Mesendoderm (in vitro differentiated cells): ENCODE results near the gene SLC6A7.

Experiments
- DNase-seq: peaks from one replicate; pipeline ENCODE4 v3.0.0; 2013
- H2AK5ac ChIP-seq: 2 replicates; pipeline ENCODE4 v1.6.1; 2013; ENCODE audit warnings: low read length, inconsistent platforms
- H2BK120ac ChIP-seq: 2 replicates; pipeline ENCODE4 v1.6.1; 2013; ENCODE audit warnings: low read depth, mild to moderate bottlenecking, low read length, moderate library complexity, mixed read lengths
- H2BK15ac ChIP-seq: replicated peaks from 2 replicates; pipeline ENCODE4 v1.6.1; 2013; ENCODE audit warnings: low read depth, mild to moderate bottlenecking, moderate library complexity
- H2BK5ac ChIP-seq: 2 replicates; pipeline ENCODE4 v1.6.1; 2013; ENCODE audit warnings: low read length, inconsistent platforms
- H3K18ac ChIP-seq: 2 replicates; pipeline ENCODE4 v1.6.1; 2013; ENCODE audit warnings: mild to moderate bottlenecking, low read length, mixed read lengths
- H3K23ac ChIP-seq: one replicate; pipeline ENCODE4 v1.6.1; 2013; ENCODE audit warnings: low read length
- H3K27ac ChIP-seq: 2 replicates; pipeline ENCODE4 v1.5.1; 2013; ENCODE audit warnings: low read depth, mild to moderate bottlenecking, inconsistent platforms, low read length, moderate library complexity
- H3K27me3 ChIP-seq: 2 replicates; pipeline ENCODE4 v1.6.1; 2013; ENCODE audit warnings: low read length, control low read depth, mild to moderate bottlenecking, inconsistent platforms; ENCODE audit not compliant: insufficient read depth, poor library complexity
- H3K36me3 ChIP-seq: 2 replicates; pipeline ENCODE4 v1.6.1; 2013; ENCODE audit warnings: low read length, inconsistent platforms; ENCODE audit not compliant: control insufficient read depth, insufficient read depth
- H3K4ac ChIP-seq: one replicate; pipeline ENCODE4 v1.6.1; 2013; ENCODE audit warnings: low read depth, mild to moderate bottlenecking, low read length, moderate library complexity
- H3K4me1 ChIP-seq: 2 replicates; pipeline ENCODE4 v1.6.1; 2013; ENCODE audit warnings: low read depth, low read length, inconsistent platforms; ENCODE audit not compliant: control insufficient read depth
- H3K4me2 ChIP-seq: 2 replicates; pipeline ENCODE4 v1.6.1; 2013; ENCODE audit warnings: low read length
- H3K4me3 ChIP-seq: 2 replicates; pipeline ENCODE4 v1.5.1; 2013; ENCODE audit warnings: mild to moderate bottlenecking, low read length
- H3K56ac ChIP-seq: one replicate; pipeline ENCODE4 v1.6.1; 2013; ENCODE audit warnings: low read length
- H3K79me1 ChIP-seq: 2 replicates; pipeline ENCODE4 v1.6.1; 2013; ENCODE audit warnings: low read length, inconsistent platforms
- H3K79me2 ChIP-seq: 2 replicates; pipeline ENCODE4 v1.6.1; 2013; ENCODE audit warnings: mild to moderate bottlenecking, low read length; ENCODE audit not compliant: control insufficient read depth, insufficient read depth
- H3K9ac ChIP-seq: 2 replicates; pipeline ENCODE4 v1.6.1; 2013; ENCODE audit warnings: low read length, inconsistent platforms
- H4K5ac ChIP-seq: one replicate; pipeline ENCODE4 v1.6.1; 2013; ENCODE audit warnings: low read length
- H4K8ac ChIP-seq: one replicate; pipeline ENCODE4 v1.6.1; 2013; ENCODE audit warnings: low read depth, mild to moderate bottlenecking, control low read depth, low read length, moderate library complexity
- WGBS: extraction: QIAGEN DNeasy Blood & Tissue Kit; methylation state at CpG from one replicate; pipeline ENCODE4 v1.1.7; 2013; ENCODE audit warnings: low lambda C conversion rate, missing lambda C conversion rate; ENCODE audit not compliant: insufficient coverage; ENCODE audit errors: extremely low coverage; 5-methylcytosine and 5-hydroxymethylcytosine counted together

Gene SLC6A7

GRCh38 chr5:150208187-150209098, 18.6 kb downstream of the SLC6A7 start:
- H4K8ac ChIP-seq = no peak overlapping the region
- no peak overlapping the region for H2BK120ac ChIP-seq
- H3K56ac ChIP-seq = no peak overlapping the region
- peaks cover 4% of the 10 kb centered on the region for H3K4me1 ChIP-seq
- no peak overlapping the region for H4K5ac ChIP-seq
- H3K79me1 ChIP-seq = no peaks in the 10 kb centered on the region
- H3K4me3 ChIP-seq = no peak overlapping the region
- no peak overlapping the region for H3K27ac ChIP-seq
- no peak overlapping the region for H3K9ac ChIP-seq
- H3K4me2 ChIP-seq = no peak overlapping the region
- H3K79me2 ChIP-seq = no peaks in the 10 kb centered on the region
- H3K36me3 ChIP-seq = no peaks in the 10 kb centered on the region
- H2AK5ac ChIP-seq = no peak overlapping the region
- no peaks in the 10 kb centered on the region for H3K27me3 ChIP-seq
- no peak overlapping the region for H3K23ac ChIP-seq
- H2BK15ac ChIP-seq = no peak overlapping the region
- H3K4ac ChIP-seq = no peak overlapping the region
- H3K18ac ChIP-seq = no peak overlapping the region
- no peak overlapping the region for H2BK5ac ChIP-seq
- peak; percentile 19 for DNase-seq
- no CpG with 5 or more reads among the region's 19 CpGs for WGBS

- no peak overlapping the region for H3K27ac ChIP-seq
- no peak overlapping the region for H3K4me2 ChIP-seq
- no peaks in the 10 kb centered on the region for H3K36me3 ChIP-seq
- no peaks in the 10 kb centered on the region for H3K27me3 ChIP-seq
- H3K56ac ChIP-seq = no peak overlapping the region
- no peak overlapping the region for H2BK120ac ChIP-seq
- peaks cover 4% of the 10 kb centered on the region for H3K4me1 ChIP-seq
- H4K5ac ChIP-seq = no peak overlapping the region
- H3K9ac ChIP-seq = no peak overlapping the region
- no peak overlapping the region for H2AK5ac ChIP-seq
- no peak overlapping the region for H3K18ac ChIP-seq
- no peak overlapping the region for H2BK5ac ChIP-seq
- peak; percentile 22 for DNase-seq
- no peaks in the 10 kb centered on the region for H3K79me1 ChIP-seq
- H4K8ac ChIP-seq = no peak overlapping the region
- H3K23ac ChIP-seq = no peak overlapping the region
- no peak overlapping the region for H3K4ac ChIP-seq
- no peak overlapping the region for H2BK15ac ChIP-seq
- H3K4me3 ChIP-seq = no peak overlapping the region
- no CpG with 5 or more reads among the region's 21 CpGs for WGBS
- no peaks in the 10 kb centered on the region for H3K79me2 ChIP-seq
Measured at GRCh38 chr5:150209099-150209635, 19.3 kb downstream of the SLC6A7 start.

GRCh38 chr5:150210644-150211043, 20.8 kb downstream of the SLC6A7 start:
- Histone ChIP-seq H3K9ac (no peak overlapping the region), H2AK5ac (no peak overlapping the region), H2BK5ac (no peak overlapping the region), H4K5ac (no peak overlapping the region), H3K36me3 (no peaks in the 10 kb centered on the region), H3K4me2 (no peak overlapping the region), H3K23ac (no peak overlapping the region), H3K27me3 (no peaks in the 10 kb centered on the region), H3K4ac (no peak overlapping the region), H2BK15ac (no peak overlapping the region), H3K4me1 (peaks cover 4% of the 10 kb centered on the region), H3K79me2 (no peaks in the 10 kb centered on the region), H3K79me1 (no peaks in the 10 kb centered on the region), H3K27ac (no peak overlapping the region), H3K56ac (peak overlapping the region; percentile 65), H4K8ac (no peak overlapping the region), H2BK120ac (no peak overlapping the region), H3K4me3 (no peak overlapping the region), H3K18ac (no peak overlapping the region)
- no CpG with 5 or more reads among the region's 6 CpGs for WGBS
- no peak for DNase-seq

GRCh38 chr5:150211156-150212030, 21.5 kb downstream of the SLC6A7 start:
- peak; percentile 86 for DNase-seq
- H4K8ac ChIP-seq = no peak overlapping the region
- no peak overlapping the region for H3K4me2 ChIP-seq
- H4K5ac ChIP-seq = no peak overlapping the region
- no peaks in the 10 kb centered on the region for H3K36me3 ChIP-seq
- no peak overlapping the region for H2BK120ac ChIP-seq
- H2BK15ac ChIP-seq = no peak overlapping the region
- no peak overlapping the region for H3K4ac ChIP-seq
- H3K18ac ChIP-seq = peak overlapping the region; percentile 5
- no peak overlapping the region for H2BK5ac ChIP-seq
- H3K27ac ChIP-seq = no peak overlapping the region
- peak overlapping the region; percentile 66 for H3K56ac ChIP-seq
- H2AK5ac ChIP-seq = no peak overlapping the region
- no peaks in the 10 kb centered on the region for H3K79me2 ChIP-seq
- H3K79me1 ChIP-seq = no peaks in the 10 kb centered on the region
- H3K27me3 ChIP-seq = no peaks in the 10 kb centered on the region
- peaks cover 4% of the 10 kb centered on the region for H3K4me1 ChIP-seq
- no CpG with 5 or more reads among the region's 15 CpGs for WGBS
- H3K9ac ChIP-seq = no peak overlapping the region
- no peak overlapping the region for H3K23ac ChIP-seq
- no peak overlapping the region for H3K4me3 ChIP-seq

- no peak overlapping the region for H3K4ac ChIP-seq
- no peak overlapping the region for H4K8ac ChIP-seq
- H3K36me3 ChIP-seq = no peaks in the 10 kb centered on the region
- H3K4me2 ChIP-seq = no peak overlapping the region
- no peak for DNase-seq
- H3K4me3 ChIP-seq = no peak overlapping the region
- no peak overlapping the region for H2BK15ac ChIP-seq
- H3K27me3 ChIP-seq = no peaks in the 10 kb centered on the region
- no peak overlapping the region for H2AK5ac ChIP-seq
- no peak overlapping the region for H3K9ac ChIP-seq
- H3K56ac ChIP-seq = no peak overlapping the region
- no peaks in the 10 kb centered on the region for H3K79me2 ChIP-seq
- no peak overlapping the region for H2BK5ac ChIP-seq
- no peak overlapping the region for H4K5ac ChIP-seq
- H3K27ac ChIP-seq = no peak overlapping the region
- H2BK120ac ChIP-seq = no peak overlapping the region
- peaks cover 4% of the 10 kb centered on the region for H3K4me1 ChIP-seq
- no peak overlapping the region for H3K18ac ChIP-seq
- WGBS = no CpG with 5 or more reads among the region's 6 CpGs
- H3K23ac ChIP-seq = no peak overlapping the region
- no peaks in the 10 kb centered on the region for H3K79me1 ChIP-seq
Measured at GRCh38 chr5:150213530-150213929, 23.7 kb downstream of the SLC6A7 start.
